HL-60 (cell line): ENCODE measurements around the gene TPGS1.

Experiments used
- DNase-seq, 2 experiments: peaks; one replicate each; pipeline ENCODE4 v3.0.0-alpha.2; 2010 to 2020; ENCODE audit warnings: low read depth in 1 of 2, low spot score in 1 of 2
- H3K27ac ChIP-seq: fragments of 250-450 bp; sonication (Bioruptor Pico); replicated peaks from 2 replicates; pipeline ENCODE4 v1.5.1; 2020; ENCODE audit warnings: mild to moderate bottlenecking, moderate library complexity
- H3K27me3 ChIP-seq: fragments of 250-450 bp; sonication (Bioruptor Pico); 2 replicates; pipeline ENCODE4 v1.5.1; 2021; ENCODE audit warnings: mild to moderate bottlenecking, moderate library complexity; ENCODE audit not compliant: insufficient read depth, poor library complexity, severe bottlenecking
- H3K4me3 ChIP-seq: replicated peaks from 2 replicates; pipeline ENCODE4 v1.5.1; 2011; ENCODE audit warnings: mild to moderate bottlenecking, control low read depth, low read length; ENCODE audit not compliant: insufficient read depth
- GABPA ChIP-seq: IDR thresholded peaks from 2 replicates; pipeline ENCODE4 v1.6.1; 2012; ENCODE audit warnings: low read depth
- POLR2AphosphoS5 ChIP-seq: IDR thresholded peaks from 2 replicates; pipeline ENCODE4 v1.6.1; 2012; ENCODE audit warnings: low read depth
- SPI1 ChIP-seq: IDR thresholded peaks from 2 replicates; pipeline ENCODE4 v1.6.1; 2012; ENCODE audit warnings: low read depth, mild to moderate bottlenecking, borderline replicate concordance
- TF ChIP-seq, protein P1 (sequence below): IDR thresholded peaks from one replicate; pipeline ENCODE4 v1.5.1; 2011; ENCODE audit warnings: low read length, control low read depth, inconsistent platforms; ENCODE audit not compliant: insufficient read depth
- TF ChIP-seq, protein P2 (sequence below): IDR thresholded peaks from 2 replicates; pipeline ENCODE4 v1.6.1; 2012; ENCODE audit warnings: low read depth; ENCODE audit not compliant: insufficient replicate concordance

The TPGS1 gene

DNA sequence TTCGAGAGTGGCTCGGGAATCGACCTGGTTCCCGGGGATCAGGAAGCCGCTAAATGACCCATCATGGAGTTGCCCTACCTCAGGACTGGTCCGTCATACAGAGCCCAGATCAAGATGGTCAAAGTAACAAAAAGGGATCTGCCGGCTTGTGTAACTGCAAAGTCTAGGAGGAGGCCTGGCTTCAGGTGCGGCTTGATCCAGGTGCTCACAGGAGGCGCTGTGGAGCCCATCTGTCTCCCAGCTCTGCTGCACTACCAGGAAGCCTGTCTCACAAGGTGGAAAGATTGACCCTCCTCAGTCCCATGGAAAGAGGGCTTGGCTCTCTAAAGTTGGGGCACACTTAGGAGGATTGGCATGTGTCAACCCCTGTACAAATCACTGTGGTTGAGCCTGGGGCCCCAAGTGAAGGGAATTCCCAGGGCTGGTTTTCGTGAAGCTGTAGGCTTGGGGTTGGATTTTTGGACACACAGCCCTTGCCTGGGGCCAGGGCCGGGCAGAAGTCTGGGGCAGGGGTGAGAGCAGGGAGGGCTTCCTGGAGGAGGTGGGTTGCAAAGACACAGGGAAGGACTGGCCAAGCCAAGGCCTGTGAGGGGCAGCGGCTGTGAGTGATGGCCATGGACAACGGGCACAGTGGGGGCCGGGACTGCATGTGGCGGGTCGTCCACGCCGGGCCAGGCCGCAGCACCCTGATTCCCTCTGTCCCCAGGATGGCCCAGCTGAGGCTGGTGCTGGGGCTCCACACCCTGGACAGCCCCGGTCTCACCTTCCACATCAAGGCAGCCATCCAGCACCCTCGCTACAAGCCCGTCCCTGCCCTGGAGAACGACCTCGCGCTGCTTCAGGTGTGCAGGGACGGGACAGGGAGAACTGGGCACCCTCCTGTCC, 40.8 kb downstream of the TPGS1 start:
- TF ChIP-seq GABPA: no peak
- no peak for TF ChIP-seq SPI1
- TF ChIP-seq POLR2AphosphoS5: no peak
- TF ChIP-seq, protein P1, sequence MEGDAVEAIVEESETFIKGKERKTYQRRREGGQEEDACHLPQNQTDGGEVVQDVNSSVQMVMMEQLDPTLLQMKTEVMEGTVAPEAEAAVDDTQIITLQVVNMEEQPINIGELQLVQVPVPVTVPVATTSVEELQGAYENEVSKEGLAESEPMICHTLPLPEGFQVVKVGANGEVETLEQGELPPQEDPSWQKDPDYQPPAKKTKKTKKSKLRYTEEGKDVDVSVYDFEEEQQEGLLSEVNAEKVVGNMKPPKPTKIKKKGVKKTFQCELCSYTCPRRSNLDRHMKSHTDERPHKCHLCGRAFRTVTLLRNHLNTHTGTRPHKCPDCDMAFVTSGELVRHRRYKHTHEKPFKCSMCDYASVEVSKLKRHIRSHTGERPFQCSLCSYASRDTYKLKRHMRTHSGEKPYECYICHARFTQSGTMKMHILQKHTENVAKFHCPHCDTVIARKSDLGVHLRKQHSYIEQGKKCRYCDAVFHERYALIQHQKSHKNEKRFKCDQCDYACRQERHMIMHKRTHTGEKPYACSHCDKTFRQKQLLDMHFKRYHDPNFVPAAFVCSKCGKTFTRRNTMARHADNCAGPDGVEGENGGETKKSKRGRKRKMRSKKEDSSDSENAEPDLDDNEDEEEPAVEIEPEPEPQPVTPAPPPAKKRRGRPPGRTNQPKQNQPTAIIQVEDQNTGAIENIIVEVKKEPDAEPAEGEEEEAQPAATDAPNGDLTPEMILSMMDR: no peak
- TF ChIP-seq, protein P2, sequence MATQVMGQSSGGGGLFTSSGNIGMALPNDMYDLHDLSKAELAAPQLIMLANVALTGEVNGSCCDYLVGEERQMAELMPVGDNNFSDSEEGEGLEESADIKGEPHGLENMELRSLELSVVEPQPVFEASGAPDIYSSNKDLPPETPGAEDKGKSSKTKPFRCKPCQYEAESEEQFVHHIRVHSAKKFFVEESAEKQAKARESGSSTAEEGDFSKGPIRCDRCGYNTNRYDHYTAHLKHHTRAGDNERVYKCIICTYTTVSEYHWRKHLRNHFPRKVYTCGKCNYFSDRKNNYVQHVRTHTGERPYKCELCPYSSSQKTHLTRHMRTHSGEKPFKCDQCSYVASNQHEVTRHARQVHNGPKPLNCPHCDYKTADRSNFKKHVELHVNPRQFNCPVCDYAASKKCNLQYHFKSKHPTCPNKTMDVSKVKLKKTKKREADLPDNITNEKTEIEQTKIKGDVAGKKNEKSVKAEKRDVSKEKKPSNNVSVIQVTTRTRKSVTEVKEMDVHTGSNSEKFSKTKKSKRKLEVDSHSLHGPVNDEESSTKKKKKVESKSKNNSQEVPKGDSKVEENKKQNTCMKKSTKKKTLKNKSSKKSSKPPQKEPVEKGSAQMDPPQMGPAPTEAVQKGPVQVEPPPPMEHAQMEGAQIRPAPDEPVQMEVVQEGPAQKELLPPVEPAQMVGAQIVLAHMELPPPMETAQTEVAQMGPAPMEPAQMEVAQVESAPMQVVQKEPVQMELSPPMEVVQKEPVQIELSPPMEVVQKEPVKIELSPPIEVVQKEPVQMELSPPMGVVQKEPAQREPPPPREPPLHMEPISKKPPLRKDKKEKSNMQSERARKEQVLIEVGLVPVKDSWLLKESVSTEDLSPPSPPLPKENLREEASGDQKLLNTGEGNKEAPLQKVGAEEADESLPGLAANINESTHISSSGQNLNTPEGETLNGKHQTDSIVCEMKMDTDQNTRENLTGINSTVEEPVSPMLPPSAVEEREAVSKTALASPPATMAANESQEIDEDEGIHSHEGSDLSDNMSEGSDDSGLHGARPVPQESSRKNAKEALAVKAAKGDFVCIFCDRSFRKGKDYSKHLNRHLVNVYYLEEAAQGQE: no peak
- Histone ChIP-seq H3K27me3 (no peaks in the 10 kb centered on the region), H3K4me3 (no peak overlapping the region), H3K27ac (no peak overlapping the region)
- DNase-seq: no peak

DNA sequence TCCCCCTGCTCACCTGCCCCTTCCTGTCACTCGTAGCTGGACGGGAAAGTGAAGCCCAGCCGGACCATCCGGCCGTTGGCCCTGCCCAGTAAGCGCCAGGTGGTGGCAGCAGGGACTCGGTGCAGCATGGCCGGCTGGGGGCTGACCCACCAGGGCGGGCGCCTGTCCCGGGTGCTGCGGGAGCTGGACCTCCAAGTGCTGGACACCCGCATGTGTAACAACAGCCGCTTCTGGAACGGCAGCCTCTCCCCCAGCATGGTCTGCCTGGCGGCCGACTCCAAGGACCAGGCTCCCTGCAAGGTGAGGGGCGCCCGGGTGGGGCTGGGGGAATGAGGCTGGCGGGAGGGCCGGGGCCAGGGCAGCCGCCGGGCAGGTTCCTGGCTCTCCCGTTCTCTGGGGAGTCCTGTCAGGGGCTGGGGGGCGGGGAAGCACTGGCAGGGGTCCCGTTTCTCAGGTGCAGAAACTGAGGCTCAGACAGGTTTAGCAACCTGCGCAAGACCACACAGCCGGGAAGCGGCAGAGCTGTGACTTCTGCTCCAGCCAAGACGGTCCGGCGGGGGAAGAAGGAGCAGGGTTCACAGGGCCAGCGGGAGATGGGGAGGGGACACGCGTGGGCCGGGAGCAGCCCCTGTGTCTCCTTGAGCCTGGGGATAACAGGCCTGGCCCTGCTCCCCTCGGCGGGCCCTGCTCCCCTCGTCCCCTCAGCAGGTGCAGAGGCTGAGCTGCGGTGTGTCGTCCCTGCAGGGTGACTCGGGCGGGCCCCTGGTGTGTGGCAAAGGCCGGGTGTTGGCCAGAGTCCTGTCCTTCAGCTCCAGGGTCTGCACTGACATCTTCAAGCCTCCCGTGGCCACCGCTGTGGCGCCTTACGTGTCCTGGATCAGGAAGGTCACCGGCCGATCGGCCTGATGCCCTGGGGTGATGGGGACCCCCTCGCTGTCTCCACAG, 41.9 kb downstream of the TPGS1 start:
- DNase-seq: no peak
- TF ChIP-seq, protein P1: no peak
- TF ChIP-seq POLR2AphosphoS5: no peak
- no peak for TF ChIP-seq GABPA
- TF ChIP-seq, protein P2: no peak
- H3K4me3 ChIP-seq: no peak overlapping the region

DNA sequence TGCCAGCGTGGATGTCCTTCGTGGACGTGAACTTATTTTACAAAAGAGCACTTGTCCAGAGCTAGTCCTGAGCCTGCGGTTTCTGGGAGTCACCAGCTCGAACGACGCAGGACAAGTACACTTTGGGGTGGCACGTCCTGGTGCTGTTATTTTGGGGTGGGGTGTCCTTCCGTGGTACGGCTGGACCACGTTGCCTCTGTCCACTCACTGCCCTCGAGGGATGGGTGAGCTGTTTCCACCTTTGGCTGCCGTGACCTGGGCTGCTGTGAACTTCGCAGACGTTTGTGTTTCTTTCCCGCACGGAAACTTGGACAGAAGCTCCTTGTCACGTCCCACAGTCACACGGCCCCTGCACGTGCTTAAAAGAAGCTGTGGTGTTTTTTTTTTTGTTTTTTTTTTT, 47.5 kb downstream of the TPGS1 start:
- H3K4me3 ChIP-seq: no peak overlapping the region
- DNase-seq: no peak
- TF ChIP-seq, protein P1: no peak
- TF ChIP-seq POLR2AphosphoS5 (no peak), SPI1 (no peak), GABPA (no peak)
- TF ChIP-seq, protein P2: no peak
- H3K27ac ChIP-seq: no peak overlapping the region
- no peaks in the 10 kb centered on the region for H3K27me3 ChIP-seq

More for the DNA sequence above, 41.9 kb downstream of the TPGS1 start:
- H3K27me3 ChIP-seq: no peaks in the 10 kb centered on the region
- no peak overlapping the region for H3K27ac ChIP-seq
